H1 (cell line): ENCODE measurements around the gene TAC4. TPM values are rescaled to one million over a fixed set of nuclear protein-coding genes. Genes with fewer than 3 reads are reported as not detected.

Experiments used
- RAD21 ChIP-seq, 2 experiments: IDR thresholded peaks in 1 of 2; conservative IDR thresholded peaks in 1 of 2; 2 replicates each; pipeline ENCODE4 v1.6.1; 2011; ENCODE audit warnings: low read depth in 2 of 2, low read length in 2 of 2, improper control_type of control experiment in 1 of 2, inconsistent platforms in 1 of 2, mild to moderate bottlenecking in 1 of 2, moderate library complexity in 1 of 2
- polyA plus RNA-seq, 7 experiments: library from polyadenylated mRNA; depleted of rRNA in 3 of 7; stranded (reverse) in 5 of 7; unstranded in 2 of 7; fragments of >200 nt in 5 of 7; fragments of 200-250 nt in 2 of 7; gene quantifications; 1 replicate in 5 of 7; 2 replicates in 1 of 7; 4 replicates in 1 of 7; pipeline versions ENCODE4 v1.2.1 to v1.2.3, GENCODE V29; 2011 to 2013; ENCODE audit warnings: missing spikeins in 2 of 7, mixed read lengths in 2 of 7
- total RNA-seq: library from RNA; stranded (reverse); fragmentation: NEBNext Ultra II Directional; extraction: Animal tissue kit (Norgen Biotek cat#: 25700); gene quantifications from 2 replicates; pipeline ENCODE4 v1.2.1, GENCODE V29; 2021

TAC4 gene
- total and polyA plus RNA-seq, 2 of the 8 experiments (the other 6 are each of a cell fraction or from before 2014, with no cell fraction given) = 0.15 TPM; not detected in 1

DNA sequence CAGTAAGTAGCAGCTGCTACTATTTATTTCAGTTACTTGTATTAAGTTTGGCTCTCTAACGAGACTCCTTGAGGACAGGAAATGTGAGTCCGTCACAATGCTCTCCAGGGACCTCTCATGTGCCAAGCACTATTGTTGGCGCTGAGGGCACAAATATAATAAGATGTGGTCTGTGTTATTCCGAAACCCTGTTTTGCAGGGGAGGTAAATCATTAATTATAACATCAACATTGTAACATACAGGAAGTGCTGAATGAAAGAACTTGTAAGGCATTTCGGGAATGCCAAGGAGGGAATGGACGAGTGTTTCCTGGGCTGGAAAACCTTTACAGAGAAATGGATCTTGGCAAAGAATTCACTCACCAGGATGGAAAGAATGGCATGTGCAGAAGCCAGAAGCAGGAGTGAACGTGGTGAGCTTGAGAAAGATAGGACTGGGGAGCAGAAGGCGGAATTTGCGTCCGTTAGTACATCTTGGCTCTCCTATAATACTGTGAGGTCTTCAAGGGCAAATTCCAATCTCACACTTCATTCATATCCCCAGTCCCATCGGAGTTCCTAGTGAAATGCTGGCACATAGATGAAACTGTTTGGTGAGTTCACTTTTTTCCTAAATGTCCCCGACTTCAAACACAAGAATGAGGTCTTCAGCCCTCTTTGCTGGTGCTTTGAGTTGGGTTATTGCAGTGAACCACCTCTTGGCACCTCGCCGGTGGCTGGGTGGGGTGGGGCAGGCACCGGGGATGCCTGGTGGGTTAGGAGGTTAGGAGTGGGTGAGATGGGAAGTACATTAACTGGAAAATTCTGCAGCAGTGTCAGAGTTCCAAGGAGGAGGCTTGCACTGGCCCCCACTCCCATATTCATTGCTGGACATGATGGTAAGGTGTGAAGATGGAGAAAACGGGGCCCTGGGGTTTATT is 11.5 kb downstream of the TAC4 start (continued):
- TF ChIP-seq RAD21 (IDR thresholded peaks at IDR 0.05 in 1 of 2, conservative IDR thresholded peaks at IDR 0.05 in 1 of 2; ENCODE audit: low read depth in 2 of 2, low read length in 2 of 2) = no peak
- TF ChIP-seq, all 59 proteins: peak for 0
